GM10266 (cell line): ENCODE data around the gene CHRNA3.
"Not testable (repeated sequence)": the region's sequence is repeated elsewhere in the genome, so short reads cannot be mapped to it uniquely, and the experiment has no call there.

Experiments
- DNase-seq: peaks from one replicate; pipeline ENCODE4 v3.0.0; 2012; ENCODE audit errors: extremely low spot score
- TF ChIP-seq, protein P1 (sequence below): IDR thresholded peaks from 2 replicates; pipeline ENCODE4 v1.5.1; 2012; ENCODE audit warnings: mild to moderate bottlenecking, low read depth; ENCODE audit not compliant: control insufficient read depth, insufficient read depth; ENCODE audit errors: missing control alignments

Gene CHRNA3

DNA sequence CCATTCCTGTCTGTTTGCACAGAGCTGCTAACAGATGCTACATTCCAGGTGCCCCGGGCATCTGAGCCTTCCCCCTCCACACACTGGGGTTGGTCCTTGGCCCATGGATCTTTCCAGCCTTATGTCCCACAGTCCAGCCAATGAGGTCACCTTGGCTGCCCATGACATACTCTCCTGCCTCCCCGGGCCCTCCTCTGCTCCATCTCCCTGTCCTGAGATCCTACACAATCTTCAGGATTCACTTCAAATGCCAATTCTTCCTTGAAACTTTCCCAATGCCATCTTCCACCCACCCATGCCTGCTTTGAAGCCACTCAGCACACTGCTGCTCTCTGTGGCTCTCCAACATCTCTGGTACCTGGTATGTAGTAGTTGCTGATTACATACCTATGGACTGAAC is 4.3 kb downstream of the CHRNA3 start:
- DNase-seq, result no peak
- TF ChIP-seq, protein P1, sequence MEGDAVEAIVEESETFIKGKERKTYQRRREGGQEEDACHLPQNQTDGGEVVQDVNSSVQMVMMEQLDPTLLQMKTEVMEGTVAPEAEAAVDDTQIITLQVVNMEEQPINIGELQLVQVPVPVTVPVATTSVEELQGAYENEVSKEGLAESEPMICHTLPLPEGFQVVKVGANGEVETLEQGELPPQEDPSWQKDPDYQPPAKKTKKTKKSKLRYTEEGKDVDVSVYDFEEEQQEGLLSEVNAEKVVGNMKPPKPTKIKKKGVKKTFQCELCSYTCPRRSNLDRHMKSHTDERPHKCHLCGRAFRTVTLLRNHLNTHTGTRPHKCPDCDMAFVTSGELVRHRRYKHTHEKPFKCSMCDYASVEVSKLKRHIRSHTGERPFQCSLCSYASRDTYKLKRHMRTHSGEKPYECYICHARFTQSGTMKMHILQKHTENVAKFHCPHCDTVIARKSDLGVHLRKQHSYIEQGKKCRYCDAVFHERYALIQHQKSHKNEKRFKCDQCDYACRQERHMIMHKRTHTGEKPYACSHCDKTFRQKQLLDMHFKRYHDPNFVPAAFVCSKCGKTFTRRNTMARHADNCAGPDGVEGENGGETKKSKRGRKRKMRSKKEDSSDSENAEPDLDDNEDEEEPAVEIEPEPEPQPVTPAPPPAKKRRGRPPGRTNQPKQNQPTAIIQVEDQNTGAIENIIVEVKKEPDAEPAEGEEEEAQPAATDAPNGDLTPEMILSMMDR, result no peak

DNA sequence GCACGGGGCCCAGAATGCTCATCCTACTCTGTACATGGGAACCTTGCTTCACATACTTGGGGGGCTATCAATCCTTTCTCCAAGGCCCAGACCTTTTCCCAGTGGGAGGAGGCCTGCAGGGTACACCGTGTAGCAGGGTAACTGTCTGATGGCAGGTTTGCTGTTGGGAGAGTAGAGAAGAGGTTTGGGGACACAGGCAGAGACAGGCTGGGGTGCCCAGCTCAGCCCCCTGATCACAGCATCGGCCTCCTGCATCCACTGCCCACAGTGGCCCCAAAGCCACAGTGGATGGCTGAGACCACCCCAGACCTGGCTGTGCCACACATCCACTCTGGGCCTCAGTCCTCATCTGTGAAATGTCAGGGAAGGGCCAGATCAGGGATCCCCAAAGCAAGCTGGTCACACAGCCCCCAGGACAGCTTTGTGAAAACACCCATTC is 5.6 kb downstream of the CHRNA3 start:
- DNase-seq, result peak; percentile 12
- TF ChIP-seq, protein P1, result no peak

DNA sequence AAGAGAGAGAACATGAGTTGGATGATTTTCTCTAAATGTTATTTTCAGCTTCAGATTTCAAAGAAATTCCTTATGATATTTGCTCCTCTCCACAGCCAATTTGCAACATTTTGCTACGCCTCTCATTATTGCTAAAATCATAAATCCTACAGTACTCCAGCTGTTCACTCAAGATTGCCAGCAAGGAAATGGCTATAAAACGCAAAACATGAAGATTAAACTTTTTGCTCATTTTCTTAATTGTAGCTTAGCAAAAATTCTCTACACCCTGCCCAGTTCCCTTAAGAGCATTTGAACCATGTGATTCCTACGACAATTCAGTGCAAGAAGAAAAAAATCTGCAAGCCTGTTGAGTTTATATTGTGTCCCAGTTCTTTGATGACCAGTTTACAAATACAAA is 6.8 kb downstream of the CHRNA3 start:
- TF ChIP-seq, protein P1, result no peak
- DNase-seq, result no peak

DNA sequence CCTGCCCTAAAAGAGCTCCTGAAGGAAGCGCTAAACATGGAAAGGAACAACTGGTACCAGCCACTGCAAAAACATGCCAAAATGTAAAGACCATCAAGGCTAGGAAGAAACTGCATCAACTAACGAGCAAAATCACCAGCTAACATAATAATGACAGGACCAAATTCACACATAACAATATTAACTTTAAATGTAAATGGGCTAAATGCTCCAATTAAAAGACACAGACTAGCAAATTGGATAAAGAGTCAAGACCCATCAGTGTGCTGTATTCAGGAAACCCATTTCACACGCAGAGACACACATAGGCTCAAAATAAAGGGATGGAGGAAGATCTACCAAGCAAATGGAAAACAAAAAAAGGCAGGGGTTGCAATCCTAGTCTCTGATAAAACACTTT is 11.2 kb downstream of the CHRNA3 start:
- DNase-seq, result not testable (repeated sequence)

DNA sequence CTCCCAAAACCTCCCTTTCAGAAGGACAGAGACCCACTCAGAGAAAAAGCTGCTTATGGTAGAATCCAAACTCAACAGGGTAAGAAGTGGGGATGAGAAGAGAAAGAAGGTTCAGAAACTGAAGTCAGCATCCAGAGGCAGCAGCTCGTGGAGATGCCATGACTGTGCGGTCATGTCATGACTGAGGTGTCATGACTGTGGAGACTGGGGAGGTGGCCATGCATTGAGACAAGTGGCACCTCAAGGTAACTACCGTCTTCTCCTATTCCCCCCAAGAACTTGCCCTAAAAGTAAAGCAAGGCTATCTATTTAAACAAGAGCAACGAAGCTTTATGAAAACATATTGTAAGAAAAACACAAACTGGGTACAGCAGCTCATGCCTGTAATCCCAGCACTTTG is 15.1 kb downstream of the CHRNA3 start:
- TF ChIP-seq, protein P1, result no peak

DNA sequence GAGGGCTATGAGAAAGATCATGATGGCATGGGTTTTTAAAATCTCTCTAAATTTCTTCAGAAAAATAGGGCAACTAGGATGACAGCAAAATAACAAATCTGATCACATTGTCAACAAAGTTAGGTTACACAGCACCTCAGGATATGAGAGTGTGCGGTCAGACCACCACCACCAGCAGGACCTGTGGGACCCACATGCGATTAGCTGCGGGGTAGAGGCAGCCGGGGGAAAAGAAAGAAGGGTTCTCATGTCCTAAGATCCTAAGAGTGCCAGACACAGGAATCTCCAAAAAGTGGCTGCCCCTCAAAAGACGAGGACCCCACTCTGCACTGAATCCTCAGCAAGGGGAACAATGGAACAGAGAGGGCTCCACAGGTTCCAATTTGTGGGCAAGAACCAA is 15.6 kb downstream of the CHRNA3 start:
- no peak for DNase-seq
- TF ChIP-seq, protein P1, result no peak

More for the DNA sequence above, 15.1 kb downstream of the CHRNA3 start:
- no peak for DNase-seq

DNA sequence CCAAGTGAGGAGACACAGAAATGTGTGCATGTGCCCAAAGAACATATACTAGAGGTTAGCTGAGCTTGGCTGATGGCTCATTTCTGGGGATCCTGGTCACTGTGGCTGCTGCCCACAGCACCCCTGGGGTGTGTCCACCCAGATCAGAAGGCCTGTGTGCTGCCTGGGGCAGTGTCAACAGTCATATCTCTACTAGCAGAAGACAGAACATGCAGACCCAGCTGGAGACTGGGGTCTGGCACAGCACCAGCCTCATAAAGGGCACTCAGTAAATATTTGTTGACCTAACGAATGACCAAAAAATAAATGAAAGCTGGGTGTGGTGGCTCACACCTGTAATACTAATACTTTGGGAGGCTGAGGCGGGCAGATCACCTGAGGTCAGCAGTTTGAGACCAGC is 16.4 kb downstream of the CHRNA3 start:
- DNase-seq, result no peak
- TF ChIP-seq, protein P1, result no peak

DNA sequence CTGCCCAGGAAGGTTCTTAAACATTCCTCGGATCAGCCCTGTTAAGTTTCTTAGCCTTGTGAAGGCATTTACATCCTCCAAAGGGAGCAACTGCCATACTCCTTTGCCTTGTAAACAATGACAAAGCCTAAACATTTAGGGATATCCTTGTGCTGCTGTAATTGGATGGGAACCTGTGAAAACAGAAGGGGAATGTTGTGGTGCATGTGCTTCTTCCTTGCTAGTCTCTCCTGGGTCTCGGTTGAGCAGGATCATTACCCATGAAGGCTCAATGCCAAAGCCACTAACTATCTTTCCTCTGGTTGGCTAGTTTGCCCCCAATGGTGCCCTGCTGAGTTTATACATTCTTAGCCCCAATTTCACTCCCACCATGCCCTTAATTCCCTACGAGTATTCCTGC is 17.3 kb downstream of the CHRNA3 start:
- no peak for DNase-seq
- TF ChIP-seq, protein P1, result no peak
